Endothelial cell of umbilical vein (primary cell): ENCODE data around the gene DLEC1. TPM values are rescaled to one million over a fixed set of nuclear protein-coding genes. Genes with fewer than 3 reads are reported as not detected.

Source experiments
- BruUV-seq: library from RNA; stranded (reverse); fragments of 400-500 nt; replicated peaks from 2 replicates; lab custom pipeline; 2021; lab: Mats Ljungman, UMichigan
- CTCF ChIA-PET: fragments of 300-600, 350-600 bp; sonication (Branson Sonifier 250); formaldehyde crosslinking; loops from one replicate; lab custom pipeline; 2021; ENCODE audit warnings: antibody characterized with exemption, inconsistent platforms; lab: Charles Lee
- POLR2A ChIA-PET: fragments of 300-600, 350-600 bp; sonication (Branson Sonifier 250); formaldehyde crosslinking; loops from one replicate; lab custom pipeline; 2021; ENCODE audit warnings: antibody characterized with exemption, inconsistent platforms; lab: Charles Lee
- DNase-seq: peaks from one replicate; pipeline ENCODE4 v3.0.0-alpha.2; 2011; ENCODE audit warnings: low read depth, low spot score
- FAIRE-seq: peaks from 2 replicates; lab custom pipeline; 2011; peaks lifted over from hg19 to GRCh38; lab: Jason Lieb, UNC
- H2AFZ ChIP-seq: 2 replicates; pipeline ENCODE4 v1.6.0; 2012; ENCODE audit warnings: low read depth, low read length, control low read depth, inconsistent platforms
- H3K27ac ChIP-seq: 2 replicates; pipeline ENCODE4 v1.5.1; 2011; ENCODE audit warnings: low read depth, mild to moderate bottlenecking, control low read depth, low read length, moderate library complexity; ENCODE audit not compliant: insufficient read depth
- H3K27me3 ChIP-seq, 2 experiments: 2 replicates each; pipeline versions ENCODE4 v1.6.0 to v1.6.1; 2011; ENCODE audit warnings: low read length in 2 of 2, mixed read lengths in 1 of 2; ENCODE audit not compliant: control insufficient read depth in 2 of 2, insufficient read depth in 2 of 2
- H3K36me3 ChIP-seq, 2 experiments: 2 replicates in 1 of 2; 3 replicates in 1 of 2; pipeline ENCODE4 v1.5.1; 2011; ENCODE audit warnings: low read length in 2 of 2, mild to moderate bottlenecking in 1 of 2, moderate library complexity in 1 of 2; ENCODE audit not compliant: control insufficient read depth in 2 of 2, insufficient read depth in 2 of 2; ENCODE audit errors: extremely low read depth in 1 of 2
- H3K4me1 ChIP-seq: 3 replicates; pipeline ENCODE4 v1.5.1; 2011; ENCODE audit warnings: mild to moderate bottlenecking, low read length; ENCODE audit not compliant: control insufficient read depth, insufficient read depth; ENCODE audit errors: extremely low read depth
- H3K4me2 ChIP-seq: 2 replicates; pipeline ENCODE4 v1.6.1; 2011; ENCODE audit warnings: low read length, control low read depth, mixed read lengths; ENCODE audit not compliant: insufficient read depth
- H3K4me3 ChIP-seq, 3 experiments: fragments of 200-600 bp in 1 of 3; sonication (generic), shearing (Covaris generic) in 1 of 3; replicated peaks in 1 of 3; 2 replicates each; pipeline ENCODE4 v1.5.1; 2011 to 2016; ENCODE audit warnings: control low read depth in 3 of 3, low read length in 3 of 3, mild to moderate bottlenecking in 2 of 3, inconsistent platforms in 1 of 3, low read depth in 1 of 3, moderate library complexity in 1 of 3; ENCODE audit not compliant: insufficient read depth in 1 of 3
- H3K79me2 ChIP-seq: 2 replicates; pipeline ENCODE4 v1.6.0; 2012; ENCODE audit warnings: low read length, inconsistent platforms; ENCODE audit not compliant: control insufficient read depth, insufficient read depth
- H3K9ac ChIP-seq: replicated peaks from 2 replicates; pipeline ENCODE3; 2011; ENCODE audit warnings: low read length, control low read depth; ENCODE audit not compliant: insufficient read depth; ENCODE audit errors: extremely low read depth
- H3K9me1 ChIP-seq: replicated peaks from 3 replicates; pipeline ENCODE4 v1.6.0; 2011; ENCODE audit warnings: mild to moderate bottlenecking, low read length; ENCODE audit not compliant: control insufficient read depth, insufficient read depth; ENCODE audit errors: extremely low read depth
- H3K9me3 ChIP-seq: replicated peaks from 2 replicates; pipeline ENCODE4 v1.5.1; 2012; ENCODE audit warnings: low read length, inconsistent platforms; ENCODE audit not compliant: control insufficient read depth, insufficient read depth
- H4K20me1 ChIP-seq: replicated peaks from 2 replicates; pipeline ENCODE3; 2011; ENCODE audit warnings: mild to moderate bottlenecking, low read length; ENCODE audit not compliant: control insufficient read depth, insufficient read depth; ENCODE audit errors: extremely low read depth
- EZH2 ChIP-seq: IDR thresholded peaks from 2 replicates; pipeline ENCODE4 v1.6.1; 2012; ENCODE audit warnings: borderline replicate concordance, low read depth, mild to moderate bottlenecking, moderate library complexity, low read length, inconsistent platforms; ENCODE audit not compliant: severe bottlenecking
- FOS ChIP-seq: IDR thresholded peaks from 2 replicates; pipeline ENCODE4 v1.6.1; 2011; ENCODE audit warnings: mild to moderate bottlenecking, low read length, moderate library complexity, borderline replicate concordance; ENCODE audit not compliant: insufficient read depth
- GATA2 ChIP-seq: IDR thresholded peaks from 2 replicates; pipeline ENCODE4 v1.7.0; 2011; ENCODE audit warnings: low read depth, mild to moderate bottlenecking, moderate library complexity, mixed read lengths, low read length; ENCODE audit not compliant: insufficient read length, insufficient read depth
- JUN ChIP-seq: IDR thresholded peaks from 2 replicates; pipeline ENCODE4 v1.6.1; 2011; ENCODE audit warnings: borderline replicate concordance, low read depth; ENCODE audit not compliant: insufficient read length, insufficient read depth
- MYC ChIP-seq: IDR thresholded peaks from one replicate; pipeline ENCODE4 v1.6.1; 2011; ENCODE audit warnings: mild to moderate bottlenecking, low read depth, low read length
- POLR2A ChIP-seq: IDR thresholded peaks from 2 replicates; pipeline ENCODE4 v1.6.1; 2012; ENCODE audit warnings: low read depth, mild to moderate bottlenecking, control low read depth, low read length
- POLR2AphosphoS5 ChIP-seq: IDR thresholded peaks from 2 replicates; pipeline ENCODE4 v1.6.1; 2012; ENCODE audit warnings: low read depth, mild to moderate bottlenecking, control low read depth, low read length, moderate library complexity; ENCODE audit not compliant: insufficient read depth
- dilution Hi-C: fragments of 300-500 bp; cut with MboI; formaldehyde crosslinking; loops from one replicate; pipeline ENCODE4 v1.15.0; 2019; ENCODE audit warnings: low sequenced_read_pairs; ENCODE audit not compliant: extremely low pct_ligation_motif_present
- intact Hi-C: fragments of 100-400 bp; cut with micrococcal nuclease; formaldehyde crosslinking; loops from one replicate; pipeline ENCODE4 v1.10.0; 2022
- polyA plus RNA-seq, 4 experiments: library from polyadenylated mRNA; depleted of rRNA in 3 of 4; stranded (reverse) in 3 of 4; unstranded in 1 of 4; fragments of >200 nt; gene quantifications; 2 replicates each; pipeline versions ENCODE4 v1.2.1 to v1.2.3, GENCODE V29; 2011 to 2012; ENCODE audit warnings: missing spikeins in 1 of 4
- total RNA-seq: library from RNA; stranded (reverse); gene quantifications from 2 replicates; pipeline ENCODE4 v1.2.3, GENCODE V29; 2021
- TF ChIP-seq, protein P1 (sequence below), 2 donors: IDR thresholded peaks; 1 replicate in 1 of 2; 2 replicates in 1 of 2; pipeline ENCODE4 v1.5.1; 2011; ENCODE audit warnings: low read length in 2 of 2, mild to moderate bottlenecking in 2 of 2, moderate library complexity in 2 of 2, control low read depth in 1 of 2, inconsistent platforms in 1 of 2, low read depth in 1 of 2; ENCODE audit not compliant: insufficient read depth in 1 of 2; ENCODE audit errors: extremely low read depth in 1 of 2
- TF ChIP-seq, protein P2 (sequence below): IDR thresholded peaks from 2 replicates; pipeline ENCODE4 v1.6.1; 2011; ENCODE audit not compliant: insufficient read depth, insufficient read length

DLEC1 gene
- total and polyA plus RNA-seq, 2 donors (not counting 3 experiments of a cell fraction or from before 2014, with no cell fraction given) = not detected

DNA sequence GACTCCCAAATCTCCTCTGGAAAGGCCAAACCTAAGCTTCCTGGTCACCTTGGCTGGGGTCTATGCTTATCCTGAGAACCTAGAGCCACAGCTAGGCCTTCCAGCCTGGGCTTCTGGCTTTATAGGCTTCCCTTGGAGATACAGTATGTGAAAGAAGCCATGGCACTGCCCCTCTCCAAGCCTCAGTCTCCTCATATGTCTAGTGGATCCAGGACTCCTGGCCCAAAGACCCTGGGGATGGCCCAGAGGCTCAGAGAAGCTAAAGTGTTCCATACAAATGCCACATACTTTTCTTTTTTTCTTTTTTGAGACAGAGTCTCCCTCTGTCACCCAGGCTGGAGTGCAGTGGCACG is 89.3 kb downstream of the DLEC1 start:
- peaks cover 14 to 40% of the 10 kb centered on the region in 2 experiments for H3K36me3 ChIP-seq
- no peaks in the 10 kb centered on the region for H3K4me1 ChIP-seq
- no peak for FAIRE-seq
- H2AFZ ChIP-seq = no peak overlapping the region
- no peaks in the 10 kb centered on the region for H3K9me3 ChIP-seq
- TF ChIP-seq GATA2 = no peak
- TF ChIP-seq, protein P1, sequence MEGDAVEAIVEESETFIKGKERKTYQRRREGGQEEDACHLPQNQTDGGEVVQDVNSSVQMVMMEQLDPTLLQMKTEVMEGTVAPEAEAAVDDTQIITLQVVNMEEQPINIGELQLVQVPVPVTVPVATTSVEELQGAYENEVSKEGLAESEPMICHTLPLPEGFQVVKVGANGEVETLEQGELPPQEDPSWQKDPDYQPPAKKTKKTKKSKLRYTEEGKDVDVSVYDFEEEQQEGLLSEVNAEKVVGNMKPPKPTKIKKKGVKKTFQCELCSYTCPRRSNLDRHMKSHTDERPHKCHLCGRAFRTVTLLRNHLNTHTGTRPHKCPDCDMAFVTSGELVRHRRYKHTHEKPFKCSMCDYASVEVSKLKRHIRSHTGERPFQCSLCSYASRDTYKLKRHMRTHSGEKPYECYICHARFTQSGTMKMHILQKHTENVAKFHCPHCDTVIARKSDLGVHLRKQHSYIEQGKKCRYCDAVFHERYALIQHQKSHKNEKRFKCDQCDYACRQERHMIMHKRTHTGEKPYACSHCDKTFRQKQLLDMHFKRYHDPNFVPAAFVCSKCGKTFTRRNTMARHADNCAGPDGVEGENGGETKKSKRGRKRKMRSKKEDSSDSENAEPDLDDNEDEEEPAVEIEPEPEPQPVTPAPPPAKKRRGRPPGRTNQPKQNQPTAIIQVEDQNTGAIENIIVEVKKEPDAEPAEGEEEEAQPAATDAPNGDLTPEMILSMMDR (IDR thresholded peaks at IDR 0.05; ENCODE audit: extremely low read depth in 1 of 2, insufficient read depth in 1 of 2, low read depth in 1 of 2, low read length in 2 of 2) = no peak
- TF ChIP-seq POLR2AphosphoS5 = no peak
- TF ChIP-seq JUN = no peak
- no peak for TF ChIP-seq FOS
- TF ChIP-seq POLR2A = no peak
- TF ChIP-seq MYC = no peak
- TF ChIP-seq, protein P2, sequence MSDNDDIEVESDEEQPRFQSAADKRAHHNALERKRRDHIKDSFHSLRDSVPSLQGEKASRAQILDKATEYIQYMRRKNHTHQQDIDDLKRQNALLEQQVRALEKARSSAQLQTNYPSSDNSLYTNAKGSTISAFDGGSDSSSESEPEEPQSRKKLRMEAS = no peak
- no peak for TF ChIP-seq EZH2
- H3K27ac ChIP-seq = no peak overlapping the region
- no peaks in the 10 kb centered on the region for H4K20me1 ChIP-seq
- intact Hi-C loops (no loop called here), dilution Hi-C loops (no loop called here)
- CTCF ChIA-PET = interaction anchor here (1.0 to 1.6 kb wide), 2 partner anchors 9 to 170 kb away, joined by 4 read pairs; no protein-coding TSS in a partner anchor
- DNase-seq = no peak
- H3K9me1 ChIP-seq = no peaks in the 10 kb centered on the region
- H3K9ac ChIP-seq = no peak overlapping the region
- H3K27me3 ChIP-seq = no peaks in the 10 kb centered on the region
- H3K79me2 ChIP-seq = no peaks in the 10 kb centered on the region
- H3K4me3 ChIP-seq = no peak overlapping the region
- POLR2A ChIA-PET = no interaction called here
- no TSS peak for BruUV-seq
- H3K4me2 ChIP-seq = no peak overlapping the region
